GM13976 (cell line): ENCODE measurements around the gene GLI3.

Experiments used
- DNase-seq: peaks from one replicate; pipeline ENCODE4 v3.0.0; 2012; ENCODE audit warnings: low spot score
- CTCF ChIP-seq: IDR thresholded peaks from 2 replicates; pipeline ENCODE4 v1.5.1; 2012; ENCODE audit warnings: borderline replicate concordance, mild to moderate bottlenecking; ENCODE audit not compliant: insufficient read depth; ENCODE audit errors: extremely low read depth, missing control alignments, control extremely low read depth
- in situ Hi-C: fragments of 300-500 bp; cut with MboI; formaldehyde crosslinking; loops from one replicate; pipeline ENCODE4 v1.12.0; 2022; ENCODE audit warnings: low sequenced_read_pairs, mixed read lengths, inconsistent platforms; ENCODE audit not compliant: unreplicated experiment

The GLI3 gene

GRCh38 chr7:42145539-42145938 lies 91.5 kb downstream of the GLI3 start:
- DNase-seq, result no peak
- in situ Hi-C loops, result no loop called here
- TF ChIP-seq CTCF, result no peak

GRCh38 chr7:42144604-42145003 lies 92.4 kb downstream of the GLI3 start:
- no peak for TF ChIP-seq CTCF
- in situ Hi-C loops, result no loop called here
- DNase-seq, result no peak

- in situ Hi-C loops, result no loop called here
- DNase-seq, result no peak
- no peak for TF ChIP-seq CTCF
These were observed 93.1 kb downstream of the GLI3 start for GRCh38 chr7:42143711-42144600.

- TF ChIP-seq CTCF, result no peak
- in situ Hi-C loops, result no loop called here
- no peak for DNase-seq
These were observed 94.9 kb downstream of the GLI3 start for GRCh38 chr7:42142089-42142488.

- no peak for TF ChIP-seq CTCF
- in situ Hi-C loops, result no loop called here
- no peak for DNase-seq
These were observed 97.3 kb downstream of the GLI3 start for GRCh38 chr7:42139751-42140150.

- TF ChIP-seq CTCF, result no peak
- DNase-seq, result no peak
- in situ Hi-C loops, result no loop called here
These were observed 98.3 kb downstream of the GLI3 start for GRCh38 chr7:42138691-42139090.
